Caki2 (cell line): ENCODE data around the gene GJA1. TPM values are rescaled to one million over a fixed set of nuclear protein-coding genes. Genes with fewer than 3 reads are reported as not detected.

Experiments used
- DNase-seq: peaks from one replicate; pipeline ENCODE4 v3.0.0-alpha.2; 2015; ENCODE audit warnings: low read depth
- in situ Hi-C: cut with HindIII; loops from 2 replicates; pipeline ENCODE4 v1.10.0; 2016; ENCODE audit warnings: low sequenced_read_pairs, low pct_unique_long_range_greater_than_20kb, mixed read lengths
- total RNA-seq: library from RNA; depleted of rRNA; stranded (reverse); fragments of >200 nt; shearing (Covaris generic); gene quantifications from 2 replicates; pipeline ENCODE4 v1.2.3, GENCODE V29; 2014; ENCODE audit warnings: low replicate concordance; rRNA removed

Gene GJA1
- total RNA-seq, 1 experiment from 2014 or later, result 32.5 TPM

- no peak for DNase-seq
- in situ Hi-C loops, result no loop called here
These were observed 24.7 kb downstream of the GJA1 start for GRCh38 chr6:121460170-121460569.

GRCh38 chr6:121463087-121463486 lies 27.6 kb downstream of the GJA1 start:
- no peak for DNase-seq
- in situ Hi-C loops, result no loop called here

- DNase-seq, result no peak
- in situ Hi-C loops, result no loop called here
These were observed 29.7 kb downstream of the GJA1 start for GRCh38 chr6:121465101-121465500.

GRCh38 chr6:121479486-121480098 lies 44.1 kb downstream of the GJA1 start:
- DNase-seq, result no peak
- in situ Hi-C loops, result no loop called here

- no peak for DNase-seq
- in situ Hi-C loops, result no loop called here
These were observed 44.8 kb downstream of the GJA1 start for GRCh38 chr6:121480099-121480713.

- DNase-seq, result no peak
- in situ Hi-C loops, result no loop called here
These were observed 46.7 kb downstream of the GJA1 start for GRCh38 chr6:121482004-121482693.

- no peak for DNase-seq
- in situ Hi-C loops, result no loop called here
These were observed 47.3 kb downstream of the GJA1 start for GRCh38 chr6:121482751-121483150.

- peak; percentile 13 for DNase-seq
- in situ Hi-C loops, result no loop called here
These were observed 49.9 kb downstream of the GJA1 start for GRCh38 chr6:121485359-121485811.

GRCh38 chr6:121491576-121491975 lies 56.1 kb downstream of the GJA1 start:
- DNase-seq, result no peak
- in situ Hi-C loops, result no loop called here

GRCh38 chr6:121492536-121492935 lies 57.1 kb downstream of the GJA1 start:
- no peak for DNase-seq
- in situ Hi-C loops, result no loop called here

GRCh38 chr6:121497970-121498375 lies 62.5 kb downstream of the GJA1 start:
- in situ Hi-C loops, result no loop called here
- DNase-seq, result peak; percentile 23

GRCh38 chr6:121498481-121499276 lies 63.2 kb downstream of the GJA1 start:
- in situ Hi-C loops, result no loop called here

More at GRCh38 chr6:121498481-121499276, 63.2 kb downstream of the GJA1 start:
- peak; percentile 82 for DNase-seq

Other genes with a start within 250 kb of the GJA1 start
- gene TBC1D32, start 101.2 kb upstream of the GJA1 start, total RNA-seq, result 3.8 and 4.9 TPM in 2 replicates